Measurements from ENCODE around the gene RELN. TPM values are rescaled to one million over a fixed set of nuclear protein-coding genes. Genes with fewer than 3 reads are reported as not detected.

RELN gene
- total RNA-seq, 1 experiment from 2014 or later = 8.0 TPM

- Histone ChIP-seq H2AFZ (ENCODE audit: low read length) (no peak overlapping the region), H3K27me3 (ENCODE audit: low read length) (peaks cover 5% of the 10 kb centered on the region; the same call in 1 of the 2 replicates), H3K9me3 (ENCODE audit: low read length) (no peaks in the 10 kb centered on the region), H3K4me1 (ENCODE audit: insufficient read depth, low read length) (no peaks in the 10 kb centered on the region), H3F3A (ENCODE audit: low read length, unreplicated experiment) (no peaks in the 10 kb centered on the region), H3K9me2 (replicated peaks; ENCODE audit: low read length) (no peaks in the 10 kb centered on the region), H3K4me2 (ENCODE audit: low read length) (no peak overlapping the region), H3K36me3 (ENCODE audit: low read depth, low read length) (no peaks in the 10 kb centered on the region), H3K9ac (ENCODE audit: low read length) (no peak overlapping the region), H3K27ac (ENCODE audit: low read length) (no peak overlapping the region), H4K20me1 (ENCODE audit: low read length) (no peaks in the 10 kb centered on the region), H3K79me2 (ENCODE audit: low read length) (no peaks in the 10 kb centered on the region), H3K4me3 (ENCODE audit: low read length) (no peak overlapping the region)
- ATAC-seq (no peak), DNase-seq (no peak)
- BruUV-seq (replicated peaks) = no TSS peak
- intact Hi-C loops (cut with micrococcal nuclease) = no loop called here
- TF ChIP-seq EZH2phosphoT487 (IDR thresholded peaks at IDR 0.05; ENCODE audit: borderline replicate concordance, low read length) (no peak), EZH2 (IDR thresholded peaks at IDR 0.05; ENCODE audit: low read length, unreplicated experiment) (no peak)
- TF ChIP-seq, protein P1, sequence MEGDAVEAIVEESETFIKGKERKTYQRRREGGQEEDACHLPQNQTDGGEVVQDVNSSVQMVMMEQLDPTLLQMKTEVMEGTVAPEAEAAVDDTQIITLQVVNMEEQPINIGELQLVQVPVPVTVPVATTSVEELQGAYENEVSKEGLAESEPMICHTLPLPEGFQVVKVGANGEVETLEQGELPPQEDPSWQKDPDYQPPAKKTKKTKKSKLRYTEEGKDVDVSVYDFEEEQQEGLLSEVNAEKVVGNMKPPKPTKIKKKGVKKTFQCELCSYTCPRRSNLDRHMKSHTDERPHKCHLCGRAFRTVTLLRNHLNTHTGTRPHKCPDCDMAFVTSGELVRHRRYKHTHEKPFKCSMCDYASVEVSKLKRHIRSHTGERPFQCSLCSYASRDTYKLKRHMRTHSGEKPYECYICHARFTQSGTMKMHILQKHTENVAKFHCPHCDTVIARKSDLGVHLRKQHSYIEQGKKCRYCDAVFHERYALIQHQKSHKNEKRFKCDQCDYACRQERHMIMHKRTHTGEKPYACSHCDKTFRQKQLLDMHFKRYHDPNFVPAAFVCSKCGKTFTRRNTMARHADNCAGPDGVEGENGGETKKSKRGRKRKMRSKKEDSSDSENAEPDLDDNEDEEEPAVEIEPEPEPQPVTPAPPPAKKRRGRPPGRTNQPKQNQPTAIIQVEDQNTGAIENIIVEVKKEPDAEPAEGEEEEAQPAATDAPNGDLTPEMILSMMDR (conservative IDR thresholded peaks at IDR 0.05; ENCODE audit: low read depth, low read length) = no peak
- CTCF ChIA-PET = no interaction called here
- POLR2A ChIA-PET (ENCODE audit: unreplicated experiment) = no interaction called here
Measured at GRCh38 chr7:103894656-103895596, 94.5 kb downstream of the RELN start.

DNA sequence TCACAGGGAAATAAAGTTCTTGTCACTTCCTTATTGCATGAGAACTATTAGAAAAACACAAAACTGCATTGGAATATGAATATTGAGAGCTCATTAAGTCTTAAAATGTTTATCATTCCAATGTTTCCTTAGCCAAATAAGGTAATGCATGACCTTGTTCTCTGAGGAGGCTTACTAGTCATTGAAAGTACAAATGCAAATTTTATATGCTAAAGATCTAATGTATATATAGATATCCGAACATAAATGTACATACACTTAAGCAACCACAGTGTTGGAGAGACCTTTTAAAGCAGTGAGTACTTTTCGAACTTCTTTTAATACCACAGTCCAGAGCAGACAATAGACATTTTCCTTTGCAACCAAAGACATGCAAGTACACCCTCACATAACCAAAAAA, 96.1 kb downstream of the RELN start:
- Histone ChIP-seq H3K9ac (ENCODE audit: low read length) (no peak overlapping the region), H2AFZ (ENCODE audit: low read length) (no peak overlapping the region), H3K27me3 (ENCODE audit: low read length) (no peaks in the 10 kb centered on the region), H3K4me2 (ENCODE audit: low read length) (no peak overlapping the region), H3K4me3 (ENCODE audit: low read length) (no peak overlapping the region), H3K9me2 (replicated peaks; ENCODE audit: low read length) (no peaks in the 10 kb centered on the region), H3K9me3 (ENCODE audit: low read length) (no peaks in the 10 kb centered on the region), H3K27ac (ENCODE audit: low read length) (no peak overlapping the region), H3K79me2 (ENCODE audit: low read length) (no peaks in the 10 kb centered on the region), H3F3A (ENCODE audit: low read length, unreplicated experiment) (no peaks in the 10 kb centered on the region), H3K36me3 (ENCODE audit: low read depth, low read length) (no peaks in the 10 kb centered on the region), H4K20me1 (ENCODE audit: low read length) (no peaks in the 10 kb centered on the region), H3K4me1 (ENCODE audit: insufficient read depth, low read length) (0 out of 2 replicates have a peak, but pooled peaks cover 5% of the 10 kb centered on the region)
- no peak for TF ChIP-seq EZH2phosphoT487 (IDR thresholded peaks at IDR 0.05; ENCODE audit: borderline replicate concordance, low read length)
- TF ChIP-seq, protein P1 (conservative IDR thresholded peaks at IDR 0.05; ENCODE audit: low read depth, low read length) = no peak
- no peak for TF ChIP-seq EZH2 (IDR thresholded peaks at IDR 0.05; ENCODE audit: low read length, unreplicated experiment)
- DNase-seq (no peak), ATAC-seq (no peak)
- no TSS peak for BruUV-seq (replicated peaks)
- POLR2A ChIA-PET (ENCODE audit: unreplicated experiment) = no interaction called here
- CTCF ChIA-PET = no interaction called here
- intact Hi-C loops (cut with micrococcal nuclease) = no loop called here

GRCh38 chr7:103889451-103889850, 100.0 kb downstream of the RELN start:
- DNase-seq = no peak
- POLR2A ChIA-PET (ENCODE audit: unreplicated experiment) = no interaction called here

More at GRCh38 chr7:103889451-103889850, 100.0 kb downstream of the RELN start:
- no peaks in the 10 kb centered on the region for H4K20me1 ChIP-seq (ENCODE audit: low read length)
- no peak for ATAC-seq
- CTCF ChIA-PET = no interaction called here
- peaks cover 8% of the 10 kb centered on the region; the same call in 1 of the 2 replicates for H3K4me1 ChIP-seq (ENCODE audit: insufficient read depth, low read length)
- no peak overlapping the region for H3K27ac ChIP-seq (ENCODE audit: low read length)
- intact Hi-C loops (cut with micrococcal nuclease) = no loop called here
- no peak overlapping the region for H3K9ac ChIP-seq (ENCODE audit: low read length)
- H3K27me3 ChIP-seq (ENCODE audit: low read length) = no peaks in the 10 kb centered on the region
- no peaks in the 10 kb centered on the region for H3K9me3 ChIP-seq (ENCODE audit: low read length)
- no peak overlapping the region for H3K4me2 ChIP-seq (ENCODE audit: low read length)
- no peak overlapping the region for H2AFZ ChIP-seq (ENCODE audit: low read length)
- BruUV-seq (replicated peaks) = no TSS peak
- no peaks in the 10 kb centered on the region for H3K36me3 ChIP-seq (ENCODE audit: low read depth, low read length)
- H3K9me2 ChIP-seq (replicated peaks; ENCODE audit: low read length) = no peaks in the 10 kb centered on the region
- no peak overlapping the region for H3K4me3 ChIP-seq (ENCODE audit: low read length)
- no peaks in the 10 kb centered on the region for H3K79me2 ChIP-seq (ENCODE audit: low read length)
- no peak for TF ChIP-seq EZH2 (IDR thresholded peaks at IDR 0.05; ENCODE audit: low read length, unreplicated experiment)
- TF ChIP-seq, protein P1 (conservative IDR thresholded peaks at IDR 0.05; ENCODE audit: low read depth, low read length) = no peak
- TF ChIP-seq EZH2phosphoT487 (IDR thresholded peaks at IDR 0.05; ENCODE audit: borderline replicate concordance, low read length) = no peak
- no peaks in the 10 kb centered on the region for H3F3A ChIP-seq (ENCODE audit: low read length, unreplicated experiment)
